Fibroblast of villous mesenchyme (primary cell): ENCODE measurements around the gene SLC6A19. TPM values are rescaled to one million over a fixed set of nuclear protein-coding genes. Genes with fewer than 3 reads are reported as not detected.

Experiments used
- DNase-seq: peaks from one replicate; pipeline ENCODE4 v3.0.0-alpha.2; 2010; ENCODE audit warnings: low read depth
- H3K4me3 ChIP-seq: 2 replicates; pipeline ENCODE4 v1.5.1; 2011; ENCODE audit warnings: low read depth, mild to moderate bottlenecking, low read length
- total RNA-seq: library from RNA; depleted of rRNA; stranded (reverse); fragments of >200 nt; gene quantifications from 2 replicates; pipeline ENCODE4 v1.2.3, GENCODE V29; 2012
- TF ChIP-seq, protein P1 (sequence below): IDR thresholded peaks from 2 replicates; pipeline ENCODE4 v1.5.1; 2012; ENCODE audit warnings: low read depth, mild to moderate bottlenecking, low read length; ENCODE audit not compliant: insufficient read depth

The SLC6A19 gene
- total RNA-seq, 1 donor, result not detected

- no peak for DNase-seq
- H3K4me3 ChIP-seq, result no peak overlapping the region
- TF ChIP-seq, protein P1, sequence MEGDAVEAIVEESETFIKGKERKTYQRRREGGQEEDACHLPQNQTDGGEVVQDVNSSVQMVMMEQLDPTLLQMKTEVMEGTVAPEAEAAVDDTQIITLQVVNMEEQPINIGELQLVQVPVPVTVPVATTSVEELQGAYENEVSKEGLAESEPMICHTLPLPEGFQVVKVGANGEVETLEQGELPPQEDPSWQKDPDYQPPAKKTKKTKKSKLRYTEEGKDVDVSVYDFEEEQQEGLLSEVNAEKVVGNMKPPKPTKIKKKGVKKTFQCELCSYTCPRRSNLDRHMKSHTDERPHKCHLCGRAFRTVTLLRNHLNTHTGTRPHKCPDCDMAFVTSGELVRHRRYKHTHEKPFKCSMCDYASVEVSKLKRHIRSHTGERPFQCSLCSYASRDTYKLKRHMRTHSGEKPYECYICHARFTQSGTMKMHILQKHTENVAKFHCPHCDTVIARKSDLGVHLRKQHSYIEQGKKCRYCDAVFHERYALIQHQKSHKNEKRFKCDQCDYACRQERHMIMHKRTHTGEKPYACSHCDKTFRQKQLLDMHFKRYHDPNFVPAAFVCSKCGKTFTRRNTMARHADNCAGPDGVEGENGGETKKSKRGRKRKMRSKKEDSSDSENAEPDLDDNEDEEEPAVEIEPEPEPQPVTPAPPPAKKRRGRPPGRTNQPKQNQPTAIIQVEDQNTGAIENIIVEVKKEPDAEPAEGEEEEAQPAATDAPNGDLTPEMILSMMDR, result no peak
These were observed 17.8 kb downstream of the SLC6A19 start for GRCh38 chr5:1219098-1219767.

GRCh38 chr5:1219768-1220100, 18.3 kb downstream of the SLC6A19 start:
- H3K4me3 ChIP-seq, result no peak overlapping the region
- no peak for DNase-seq
- TF ChIP-seq, protein P1, result no peak

GRCh38 chr5:1220351-1220750, 19.0 kb downstream of the SLC6A19 start:
- no peak for DNase-seq
- no peak overlapping the region for H3K4me3 ChIP-seq
- TF ChIP-seq, protein P1, result no peak

GRCh38 chr5:1220831-1221230, 19.4 kb downstream of the SLC6A19 start:
- no peak for DNase-seq
- H3K4me3 ChIP-seq, result no peak overlapping the region
- TF ChIP-seq, protein P1, result no peak

GRCh38 chr5:1221721-1222120, 20.3 kb downstream of the SLC6A19 start:
- TF ChIP-seq, protein P1, result no peak
- no peak overlapping the region for H3K4me3 ChIP-seq
- DNase-seq, result no peak

DNA sequence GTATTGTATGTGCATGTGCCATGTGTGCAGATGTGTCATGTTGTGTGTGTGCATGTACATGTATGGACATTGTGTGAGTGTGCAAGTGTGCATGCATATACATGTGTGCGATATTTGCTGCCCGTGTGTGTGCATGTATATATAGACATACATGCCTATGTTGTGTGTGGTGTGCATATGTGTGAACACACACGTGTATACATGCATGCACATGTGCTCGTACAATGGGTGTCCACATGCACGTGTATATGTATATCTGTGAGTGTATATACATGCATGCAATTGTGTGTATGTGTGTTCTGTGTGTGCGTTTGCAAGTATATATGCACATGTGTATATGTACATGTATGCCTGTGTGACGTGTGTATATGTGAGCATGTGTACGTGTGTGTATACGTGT, 20.8 kb downstream of the SLC6A19 start:
- TF ChIP-seq, protein P1, result no peak
- no peak overlapping the region for H3K4me3 ChIP-seq
- no peak for DNase-seq
